Measurements from ENCODE around the gene EXOSC5. TPM values are rescaled to one million over a fixed set of nuclear protein-coding genes. Genes with fewer than 3 reads are reported as not detected.

Gene EXOSC5
- total RNA-seq = 16.6 TPM

GRCh38 chr19:41397086-41398049 lies at the start of gene EXOSC5, which contains the start of gene BCKDHA:
Gene EXOSC5, minus strand, starts transcription at chr19:41397359. Its CDS starts 31 bp downstream, at chr19:41397328.
Gene BCKDHA, plus strand, starts transcription at chr19:41397818. Its CDS starts 10 bp downstream, at chr19:41397828.

GRCh38 chr19:41442473-41443355 lies 45.6 kb upstream of the EXOSC5 start, which contains the start of gene ERICH4:
Gene ERICH4, plus strand, starts transcription at chr19:41443156. Its CDS starts 14 bp downstream, at chr19:41443170.

GRCh38 chr19:41439441-41440222 lies 42.5 kb upstream of the EXOSC5 start, which contains the start of gene DMAC2:
Gene DMAC2, minus strand, starts transcription at chr19:41439912. Its CDS starts 13 bp downstream, at chr19:41439899.

DNA sequence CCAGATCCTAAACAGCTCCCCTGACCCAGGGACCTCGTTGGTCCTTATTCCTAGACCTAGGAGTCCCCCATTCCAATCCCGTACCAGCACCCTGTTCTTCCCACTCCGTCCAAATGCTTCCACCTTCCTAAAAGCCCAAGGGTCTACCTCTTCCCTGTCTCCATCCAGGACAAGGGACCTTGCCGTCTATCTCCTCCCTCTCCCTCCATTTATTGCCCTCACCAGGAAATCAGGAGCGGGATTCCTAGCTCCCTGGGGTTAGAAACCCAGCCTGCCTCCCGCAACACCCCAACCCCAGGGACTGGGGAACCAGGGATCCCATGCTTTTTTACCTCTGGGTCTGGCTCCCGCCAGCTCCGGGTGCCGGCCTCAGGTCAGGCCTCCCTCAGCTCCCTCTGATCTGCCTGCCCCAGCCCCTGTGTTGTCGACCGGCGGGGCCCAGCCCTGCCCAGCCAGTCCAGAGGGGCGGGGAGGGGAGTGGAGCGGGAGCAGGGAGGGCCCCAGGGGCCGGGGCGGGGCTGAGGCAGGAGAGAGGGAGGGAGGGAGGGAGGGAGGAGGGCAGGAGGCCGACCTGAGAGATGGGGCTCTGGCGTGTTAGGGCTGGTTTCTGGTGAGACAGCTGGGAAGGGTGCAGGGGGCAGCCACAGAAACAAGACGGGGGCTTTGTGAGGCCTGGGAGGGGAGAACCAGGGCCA lies 29.9 kb upstream of the EXOSC5 start, which contains the start of gene B3GNT8:
B3GNT8 (minus strand) TSS at position 423 of the 695 bp plus-strand sequence. CDS start 596 bp downstream, outside the sequence.

GRCh38 chr19:41376241-41376997 lies 20.7 kb downstream of the EXOSC5 start, which contains the start of gene TMEM91:
Gene TMEM91, plus strand, starts transcription at chr19:41376533. Its CDS starts 1,777 bp downstream, at chr19:41378310.

GRCh38 chr19:41363753-41364523 lies 33.2 kb downstream of the EXOSC5 start, which contains the start of gene B9D2:
Gene B9D2, minus strand, starts transcription at chr19:41364149. Its CDS starts 630 bp downstream, at chr19:41363519.

DNA sequence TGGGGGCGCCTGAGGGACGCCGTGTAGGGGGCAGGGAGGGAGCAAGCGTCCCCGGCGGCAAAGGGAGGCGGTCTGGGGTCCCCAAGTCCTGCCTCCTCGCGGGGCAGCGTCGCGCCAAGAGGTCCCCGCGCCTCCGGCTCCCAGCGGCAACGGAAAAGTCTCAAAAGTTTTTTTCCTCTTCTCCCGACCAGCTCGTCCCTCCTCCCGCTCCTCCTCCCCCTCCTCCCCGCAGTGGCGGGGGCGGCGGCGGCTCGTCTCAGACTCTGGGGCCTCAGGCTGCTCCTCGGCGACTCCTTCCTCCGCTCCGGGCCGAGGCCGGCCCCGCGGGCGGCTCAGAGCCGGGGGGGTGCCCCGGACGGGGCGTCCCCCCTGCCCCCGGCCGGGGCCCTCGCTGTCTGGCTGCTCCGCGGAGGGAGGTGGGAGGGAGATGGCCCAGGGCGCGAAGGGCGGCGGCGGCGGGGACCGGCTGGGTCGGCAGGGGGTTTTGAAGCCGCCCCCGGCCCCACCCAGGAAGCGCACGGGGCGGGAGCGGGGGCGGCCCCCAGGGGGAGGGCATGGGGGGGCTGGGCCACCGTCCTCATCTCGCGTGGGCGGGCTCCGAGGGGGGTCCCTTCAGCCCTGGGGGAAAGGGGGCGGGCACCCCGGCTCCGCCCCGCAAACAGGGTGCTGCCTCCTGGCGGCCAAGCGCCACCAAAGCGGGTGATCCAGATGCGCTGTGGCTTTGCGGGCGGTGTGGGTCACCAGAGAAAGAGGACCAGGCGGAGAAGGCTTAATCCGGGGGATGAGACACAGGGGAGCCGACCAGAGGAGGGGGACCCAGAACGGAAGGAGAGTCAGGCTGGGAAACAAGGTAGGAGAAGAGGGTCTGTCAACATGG lies 43.5 kb downstream of the EXOSC5 start, which contains the start of gene TGFB1:
TGFB1 (minus strand) TSS at position 457 of the 877 bp plus-strand sequence. CDS start 878 bp downstream, outside the sequence.

Small RNAs within 50 kb of the gene (small RNA-seq; reads per million reads assigned to genes)
- not detected for gene RF00017

Other genes with a start within 250 kb of the EXOSC5 start
- gene CYP2S1, start 204.1 kb downstream of the EXOSC5 start, total RNA-seq = 3.2 TPM
- 10.4 TPM for gene AXL, start 178.1 kb downstream of the EXOSC5 start, total RNA-seq
- gene HNRNPUL1, start 133.0 kb downstream of the EXOSC5 start, total RNA-seq = 75.9 TPM
- 5.8 TPM for gene CCDC97, start 87.2 kb downstream of the EXOSC5 start, total RNA-seq
- 3.0 TPM for gene TGFB1, start 43.4 kb downstream of the EXOSC5 start, total RNA-seq
- gene B9D2, start 33.2 kb downstream of the EXOSC5 start, total RNA-seq = 6.0 TPM
- 17.3 TPM for gene TMEM91, start 20.8 kb downstream of the EXOSC5 start, total RNA-seq
- gene BCKDHA, start 459 bp upstream of the EXOSC5 start, total RNA-seq = 26.3 TPM
- gene B3GNT8, start 30.0 kb upstream of the EXOSC5 start, total RNA-seq = not detected
- 23.3 TPM for gene DMAC2, start 42.6 kb upstream of the EXOSC5 start, total RNA-seq
- not detected for gene ERICH4, start 45.8 kb upstream of the EXOSC5 start, total RNA-seq
- gene CEACAM21, start 178.8 kb upstream of the EXOSC5 start, total RNA-seq = 18.0 TPM
- not detected for gene CEACAM4, start 229.7 kb upstream of the EXOSC5 start, total RNA-seq

All from diencephalon (tissue), 1 donor.